GM20000 (cell line): ENCODE results near the gene GBX2.
A peak's percentile ranks its signal among the peaks of the same experiment; 100 is the strongest.

Experiments used
- DNase-seq: peaks from one replicate; pipeline ENCODE4 v3.0.0; 2012; ENCODE audit warnings: low spot score
- TF ChIP-seq, protein P1 (sequence below): IDR thresholded peaks from 2 replicates; pipeline ENCODE4 v1.5.1; 2012; ENCODE audit warnings: mild to moderate bottlenecking, control low read depth; ENCODE audit errors: extremely low read depth, missing control alignments

The GBX2 gene

GRCh38 chr2:236176951-236177350 lies 8.8 kb upstream of the GBX2 start:
- no peak for DNase-seq
- TF ChIP-seq, protein P1, sequence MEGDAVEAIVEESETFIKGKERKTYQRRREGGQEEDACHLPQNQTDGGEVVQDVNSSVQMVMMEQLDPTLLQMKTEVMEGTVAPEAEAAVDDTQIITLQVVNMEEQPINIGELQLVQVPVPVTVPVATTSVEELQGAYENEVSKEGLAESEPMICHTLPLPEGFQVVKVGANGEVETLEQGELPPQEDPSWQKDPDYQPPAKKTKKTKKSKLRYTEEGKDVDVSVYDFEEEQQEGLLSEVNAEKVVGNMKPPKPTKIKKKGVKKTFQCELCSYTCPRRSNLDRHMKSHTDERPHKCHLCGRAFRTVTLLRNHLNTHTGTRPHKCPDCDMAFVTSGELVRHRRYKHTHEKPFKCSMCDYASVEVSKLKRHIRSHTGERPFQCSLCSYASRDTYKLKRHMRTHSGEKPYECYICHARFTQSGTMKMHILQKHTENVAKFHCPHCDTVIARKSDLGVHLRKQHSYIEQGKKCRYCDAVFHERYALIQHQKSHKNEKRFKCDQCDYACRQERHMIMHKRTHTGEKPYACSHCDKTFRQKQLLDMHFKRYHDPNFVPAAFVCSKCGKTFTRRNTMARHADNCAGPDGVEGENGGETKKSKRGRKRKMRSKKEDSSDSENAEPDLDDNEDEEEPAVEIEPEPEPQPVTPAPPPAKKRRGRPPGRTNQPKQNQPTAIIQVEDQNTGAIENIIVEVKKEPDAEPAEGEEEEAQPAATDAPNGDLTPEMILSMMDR = no peak

DNA sequence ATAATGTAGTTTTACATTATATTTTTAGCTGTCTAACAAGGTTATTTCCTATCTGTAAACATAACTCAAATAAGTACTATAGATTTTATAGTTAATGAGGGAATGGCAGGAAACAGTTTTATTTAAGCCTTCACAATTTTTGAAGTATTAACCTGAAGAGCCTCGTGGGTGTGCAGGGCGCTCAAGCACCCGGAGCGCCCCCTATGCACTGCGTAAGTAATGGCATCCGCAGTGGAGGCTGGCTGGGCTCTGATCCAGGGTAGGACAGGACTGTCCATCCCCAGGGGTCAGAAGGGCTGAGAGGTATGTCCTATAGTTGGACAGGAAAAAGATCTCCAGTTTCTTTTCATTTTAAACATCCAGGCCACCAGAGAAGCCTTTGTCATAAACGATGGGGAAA lies 8.2 kb upstream of the GBX2 start:
- TF ChIP-seq, protein P1 = peak; percentile 45
- peak; percentile 68 for DNase-seq

GRCh38 chr2:236175548-236176150 lies 7.5 kb upstream of the GBX2 start:
- DNase-seq = peak; percentile 46
- TF ChIP-seq, protein P1 = no peak

DNA sequence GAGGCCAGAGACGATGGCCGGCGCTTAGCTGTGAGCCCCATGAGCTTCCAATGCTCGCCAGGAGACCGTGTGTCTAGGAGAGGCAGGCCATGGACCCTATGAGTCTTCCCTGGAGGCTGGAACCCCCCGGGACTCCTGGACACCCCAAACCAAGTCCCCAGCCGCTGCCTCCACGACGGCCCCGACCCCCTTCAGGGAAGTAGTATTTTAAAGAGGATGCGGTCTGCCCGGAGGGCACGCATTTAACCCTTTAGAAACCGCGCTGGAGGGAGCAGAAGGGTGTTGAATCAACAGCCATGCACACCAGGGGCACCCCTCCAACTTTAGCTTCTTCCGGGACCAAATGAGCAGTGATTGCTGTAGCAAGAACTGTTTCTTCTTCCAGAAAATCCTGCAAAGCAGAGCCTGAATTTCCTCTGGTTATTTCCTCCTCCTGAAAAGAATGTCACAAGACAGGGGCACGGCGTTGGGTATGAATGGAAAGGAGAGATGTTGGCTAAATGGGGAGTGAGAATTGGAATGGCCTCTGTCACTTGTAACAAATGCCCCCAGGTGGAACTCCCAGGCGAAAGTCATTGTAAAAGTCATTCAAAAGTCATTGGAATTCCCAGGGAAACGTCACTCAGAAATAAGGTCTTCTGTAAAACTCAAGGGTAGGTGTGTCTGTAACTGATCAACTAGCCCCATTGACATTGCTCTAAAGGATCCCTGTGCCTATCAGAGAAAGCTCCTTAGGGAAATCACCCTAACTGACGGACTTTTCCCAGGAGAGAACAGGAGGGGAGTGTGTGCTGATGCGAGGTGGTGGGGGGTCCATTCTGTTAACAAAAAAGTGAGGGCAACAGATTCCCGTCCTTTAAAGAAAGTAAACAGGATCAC lies 5.8 kb upstream of the GBX2 start:
- TF ChIP-seq, protein P1 = no peak
- no peak for DNase-seq

GRCh38 chr2:236173036-236173728 lies 5.0 kb upstream of the GBX2 start:
- TF ChIP-seq, protein P1 = no peak
- peak; percentile 38 for DNase-seq

- TF ChIP-seq, protein P1 = no peak
- DNase-seq = peak; percentile 34
Observed at GRCh38 chr2:236172255-236173035, 4.3 kb upstream of the GBX2 start.
